Activated CD4-positive, alpha-beta T cell treated with anti-CD3 and anti-CD28 coated beads, Interleukin-2, amount 50 U/mL, for 4 hours (primary cell): Measurements from ENCODE around the gene GIMAP1.
A peak's percentile ranks its signal among the peaks of the same experiment; 100 is the strongest.

Source experiments
- DNase-seq, 2 experiments: peaks; one replicate each; pipeline ENCODE4 v3.0.0-alpha.2; 2020

The GIMAP1 gene

DNA sequence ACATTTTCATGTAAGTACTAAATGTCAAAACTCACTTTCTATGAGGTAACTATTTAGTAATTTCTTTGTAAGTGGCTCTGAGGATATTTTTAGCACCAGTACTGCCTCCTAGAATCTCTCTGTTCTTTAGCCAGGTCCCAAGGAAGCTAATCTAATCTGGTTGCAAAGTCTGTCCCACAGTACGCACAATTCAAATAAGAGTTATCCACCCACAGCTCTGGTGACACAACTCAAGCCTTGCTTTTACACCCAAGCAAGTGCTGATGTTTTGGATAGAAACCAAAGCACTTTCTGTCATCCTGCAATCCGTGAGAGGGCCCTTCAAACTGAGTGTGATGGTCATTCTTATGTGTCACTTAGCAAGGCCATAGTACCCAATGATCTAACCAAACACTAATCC lies 35.3 kb downstream of the GIMAP1 start:
- DNase-seq = no peak

DNA sequence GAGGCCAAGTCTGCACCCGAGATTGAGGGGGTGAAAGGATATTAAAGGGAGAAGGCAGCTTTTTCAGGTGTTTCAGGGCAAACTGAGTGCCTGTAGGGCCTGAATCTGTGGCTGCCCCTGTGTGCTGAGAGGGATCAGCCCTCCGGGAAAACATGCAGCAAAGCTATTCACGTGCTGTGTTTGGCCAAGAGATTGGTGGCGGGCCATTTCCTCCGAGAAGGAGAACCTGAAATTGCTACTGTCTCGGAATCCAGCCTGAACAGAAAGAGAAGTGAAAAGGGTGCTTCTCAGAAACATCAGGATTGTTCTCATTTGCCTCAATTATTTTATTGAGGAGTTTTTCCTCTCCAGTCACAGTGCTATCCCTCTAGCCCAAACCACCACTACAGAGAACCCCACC lies 36.8 kb downstream of the GIMAP1 start:
- no peak for DNase-seq

DNA sequence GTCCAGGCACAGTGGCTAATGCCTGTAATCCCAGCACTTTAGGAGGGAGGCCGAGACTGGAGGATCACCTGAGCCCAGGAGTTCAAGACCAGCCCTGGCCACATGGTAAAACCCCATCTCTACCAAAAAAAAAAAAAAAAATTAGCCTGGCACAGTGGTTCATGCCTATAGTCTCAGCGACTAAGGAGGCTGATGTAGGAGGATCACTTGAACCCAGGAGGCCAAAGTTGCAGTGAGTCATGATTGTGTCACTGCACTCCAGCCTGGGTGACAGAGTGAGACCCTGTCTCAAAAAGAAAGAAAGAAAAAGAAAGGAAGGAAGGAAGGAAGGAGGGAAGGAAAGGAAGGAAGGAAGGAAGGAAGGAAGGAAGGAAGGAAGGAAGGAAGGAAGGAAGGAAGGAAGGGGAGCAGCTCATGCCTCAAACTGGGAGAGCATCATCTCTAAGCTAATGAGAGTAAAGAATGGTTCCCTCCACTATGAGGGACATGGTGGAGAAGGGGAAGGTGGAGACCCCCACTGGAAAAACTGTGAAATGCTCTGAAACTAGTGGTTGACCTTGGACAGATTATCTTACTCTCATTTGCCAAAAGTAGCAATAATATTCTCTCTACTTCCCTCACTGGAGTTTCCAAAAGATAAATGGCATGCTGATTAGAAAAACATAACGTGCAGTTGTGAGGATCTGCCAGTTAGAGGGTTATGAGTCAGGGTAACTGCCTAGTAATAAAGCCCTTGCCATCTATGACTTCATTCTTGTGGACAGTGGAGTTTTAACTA lies 37.6 kb downstream of the GIMAP1 start:
- no peak for DNase-seq

DNA sequence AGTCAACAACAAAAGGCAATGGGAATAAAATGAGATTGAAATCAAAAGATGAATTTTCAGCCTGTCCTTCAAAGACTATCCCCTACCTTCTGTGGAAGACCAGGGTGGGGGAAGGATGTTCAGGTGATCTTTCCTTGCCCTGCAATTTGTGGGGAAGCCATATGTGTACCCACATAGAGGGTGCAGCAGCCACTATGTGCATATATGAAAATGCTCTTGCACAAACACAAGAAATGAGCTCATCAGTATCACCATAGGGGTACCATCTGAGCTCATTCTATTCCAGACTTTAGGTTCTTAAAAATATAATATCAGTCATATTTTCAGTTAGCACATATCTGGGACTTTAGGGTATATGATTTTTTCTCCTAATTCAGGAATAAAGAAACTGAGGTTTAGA lies 38.5 kb downstream of the GIMAP1 start:
- DNase-seq = no peak

DNA sequence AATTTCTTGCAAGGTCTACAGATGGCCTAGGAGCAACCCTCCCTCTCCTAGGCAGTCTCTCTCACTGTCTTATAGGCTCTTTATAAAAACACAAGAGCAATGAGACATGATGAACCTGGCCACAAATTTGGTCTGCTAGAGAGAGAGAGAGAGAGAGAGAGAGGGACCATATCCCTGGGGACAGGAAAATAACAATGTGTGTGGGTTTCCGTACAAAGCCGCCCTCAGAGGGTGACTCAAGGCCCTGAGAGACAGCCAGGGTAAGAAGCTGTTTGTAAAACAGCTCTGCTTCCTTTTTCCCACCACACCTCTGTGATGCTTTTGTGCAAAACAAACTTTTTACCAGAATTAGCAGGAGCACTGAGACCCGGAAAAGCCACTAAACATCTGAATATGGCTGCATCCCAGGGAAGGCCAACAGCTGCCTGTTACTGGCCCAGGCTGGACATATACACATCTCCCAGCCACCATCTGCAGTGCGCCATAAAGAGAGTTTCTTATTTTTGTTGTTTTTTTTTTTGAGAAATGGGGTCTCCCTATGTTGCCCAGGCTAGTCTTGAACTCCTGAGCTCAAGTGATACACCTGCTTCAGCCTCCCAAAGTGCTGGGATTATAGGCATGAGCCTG lies 39.2 kb downstream of the GIMAP1 start:
- DNase-seq = peak; percentile 66 to 69

DNA sequence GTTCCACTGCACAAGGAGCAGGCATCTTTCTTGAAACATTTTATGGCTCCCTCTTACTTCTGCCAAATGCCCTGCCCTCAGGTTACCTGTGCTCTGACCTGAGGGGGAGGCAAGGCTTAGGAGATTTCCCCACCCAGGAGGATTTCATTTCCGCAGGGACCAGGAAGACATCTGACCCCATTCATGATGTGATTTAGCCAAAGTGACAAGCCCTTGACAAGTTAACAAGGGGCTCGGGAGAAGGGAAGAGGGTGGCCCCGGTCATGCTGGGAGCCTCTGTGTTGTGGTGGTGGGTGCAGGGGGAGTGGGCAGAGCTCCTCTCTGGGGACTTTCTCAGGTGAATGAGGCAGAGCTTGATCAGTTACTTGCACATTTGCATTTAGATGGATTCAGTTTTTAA lies 39.8 kb downstream of the GIMAP1 start:
- no peak for DNase-seq

DNA sequence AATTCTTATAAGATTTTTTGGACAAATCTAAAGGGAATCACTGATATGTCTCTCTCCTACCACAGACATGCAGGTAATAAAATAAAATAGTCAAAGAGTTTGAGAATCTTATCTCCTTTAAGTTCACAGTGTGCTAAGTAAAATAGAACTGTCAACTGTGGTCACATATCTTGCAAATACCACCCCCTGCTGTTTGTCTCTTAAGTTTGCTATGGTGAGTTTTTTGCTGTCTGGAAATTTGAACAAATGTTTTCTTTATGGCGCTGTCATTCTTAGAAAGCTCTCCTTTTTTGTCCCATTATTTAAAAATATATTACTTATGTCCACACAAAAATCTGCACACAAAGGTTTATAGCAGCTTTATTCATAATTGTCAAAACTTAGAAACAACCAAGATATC lies 40.4 kb downstream of the GIMAP1 start:
- DNase-seq = no peak

DNA sequence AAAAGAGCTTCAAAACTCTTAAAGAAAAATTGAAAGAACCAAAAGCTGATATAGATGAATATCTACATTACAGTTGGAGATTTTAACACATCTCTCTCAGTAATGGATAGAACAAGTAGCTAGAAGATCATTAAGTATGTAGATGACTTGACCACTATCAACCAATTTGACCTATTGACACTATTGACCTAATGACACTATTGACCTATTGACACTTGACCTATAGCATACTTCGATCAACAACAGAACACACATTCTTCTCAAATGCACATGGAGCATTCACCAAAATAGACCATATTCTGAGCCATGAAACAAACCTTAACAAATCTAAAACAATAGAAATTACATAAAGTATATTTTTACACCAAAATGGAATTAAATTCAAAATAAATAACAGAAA lies 43.1 kb downstream of the GIMAP1 start:
- no peak for DNase-seq

DNA sequence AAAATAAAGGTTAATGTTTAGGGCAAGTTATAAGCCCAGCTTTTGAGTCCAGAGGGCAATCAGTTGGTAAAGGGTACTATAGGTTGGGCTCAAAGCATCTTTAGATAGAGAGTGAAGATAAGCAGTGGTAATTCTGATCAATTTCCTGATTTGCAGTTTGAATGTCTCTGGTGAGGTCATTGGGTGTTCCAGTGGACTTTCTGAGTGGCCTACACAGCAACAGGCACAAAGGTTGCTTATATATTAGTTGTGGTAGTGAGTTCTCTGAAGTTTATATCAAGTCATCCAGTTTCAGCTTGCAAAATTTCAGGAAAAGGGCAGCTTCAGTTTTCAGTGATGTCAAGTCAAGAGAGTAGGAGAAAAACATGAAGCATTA lies 49.9 kb downstream of the GIMAP1 start:
- no peak for DNase-seq

DNA sequence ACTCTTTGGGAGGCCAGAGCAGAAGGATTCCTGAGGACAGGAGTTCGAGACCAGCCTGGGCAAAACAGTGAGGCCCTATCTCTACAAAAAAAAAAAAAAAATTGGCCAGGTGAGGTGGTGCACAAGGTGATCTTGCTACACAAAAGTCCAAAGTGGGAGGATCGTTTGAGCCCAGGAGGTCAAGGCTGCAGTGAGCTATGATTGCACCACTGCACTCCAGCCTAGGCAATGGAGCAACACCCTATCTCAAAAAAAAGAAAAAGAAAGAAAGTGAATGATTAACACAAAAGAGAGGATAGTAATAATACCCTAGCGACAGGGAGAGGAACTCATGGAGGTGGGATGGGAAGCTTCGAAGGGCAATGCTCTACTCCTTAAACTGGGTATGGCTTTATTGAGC lies 53.4 kb downstream of the GIMAP1 start:
- no peak for DNase-seq
